HG03175 (cell line): Measurements from ENCODE around the gene KCNQ1.

ENCODE experiments used
- ATAC-seq: cut with Tn5 transposase; IDR thresholded peaks from one replicate; pipeline ENCODE4 v1.9.1; 2021; ENCODE audit warnings: mild to moderate bottlenecking, moderate library complexity; ENCODE audit not compliant: unreplicated experiment

Gene KCNQ1

DNA sequence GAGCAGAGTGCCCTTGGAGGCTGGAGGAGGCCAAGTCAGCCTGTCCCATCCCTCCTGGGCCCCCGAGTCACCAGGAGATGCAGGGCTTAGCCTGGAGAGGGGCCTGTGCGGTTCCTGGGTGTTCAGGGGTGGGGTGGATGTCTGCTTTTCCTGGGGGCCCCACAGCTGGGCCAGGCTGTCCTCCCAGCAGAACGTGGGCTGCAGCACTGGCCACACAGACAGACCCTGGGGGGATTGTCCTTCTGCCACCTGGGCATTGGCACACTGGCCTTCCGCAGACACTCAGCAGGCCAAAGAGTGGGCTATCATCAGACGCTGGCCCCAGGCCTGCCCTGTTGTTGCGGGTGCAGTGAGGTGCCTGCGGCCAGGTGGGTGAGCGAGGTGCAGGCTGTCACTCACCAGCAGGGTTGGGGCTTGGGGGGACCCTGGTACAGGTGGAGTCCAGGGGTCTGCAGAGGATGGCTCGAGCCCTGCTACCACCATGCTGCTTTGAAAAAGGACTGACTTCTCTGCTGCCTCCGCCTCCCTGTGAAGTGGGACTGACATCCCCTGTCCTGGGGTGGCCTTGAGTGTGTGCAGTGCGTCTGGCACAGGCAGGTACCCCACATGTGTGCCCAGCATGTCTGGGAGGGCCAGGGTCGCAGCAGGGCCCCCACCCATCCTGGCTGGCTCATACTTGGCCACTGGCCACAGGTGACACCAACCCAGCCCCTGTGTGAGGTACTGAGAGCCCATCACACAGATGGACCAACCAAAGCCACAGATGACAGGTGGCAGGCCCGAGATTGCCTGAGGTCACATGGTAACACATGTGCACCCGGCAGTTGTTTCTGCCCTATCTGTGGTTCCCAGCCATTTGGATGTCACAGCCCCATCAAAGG, 294.0 kb downstream of the KCNQ1 start:
- no peak for ATAC-seq

DNA sequence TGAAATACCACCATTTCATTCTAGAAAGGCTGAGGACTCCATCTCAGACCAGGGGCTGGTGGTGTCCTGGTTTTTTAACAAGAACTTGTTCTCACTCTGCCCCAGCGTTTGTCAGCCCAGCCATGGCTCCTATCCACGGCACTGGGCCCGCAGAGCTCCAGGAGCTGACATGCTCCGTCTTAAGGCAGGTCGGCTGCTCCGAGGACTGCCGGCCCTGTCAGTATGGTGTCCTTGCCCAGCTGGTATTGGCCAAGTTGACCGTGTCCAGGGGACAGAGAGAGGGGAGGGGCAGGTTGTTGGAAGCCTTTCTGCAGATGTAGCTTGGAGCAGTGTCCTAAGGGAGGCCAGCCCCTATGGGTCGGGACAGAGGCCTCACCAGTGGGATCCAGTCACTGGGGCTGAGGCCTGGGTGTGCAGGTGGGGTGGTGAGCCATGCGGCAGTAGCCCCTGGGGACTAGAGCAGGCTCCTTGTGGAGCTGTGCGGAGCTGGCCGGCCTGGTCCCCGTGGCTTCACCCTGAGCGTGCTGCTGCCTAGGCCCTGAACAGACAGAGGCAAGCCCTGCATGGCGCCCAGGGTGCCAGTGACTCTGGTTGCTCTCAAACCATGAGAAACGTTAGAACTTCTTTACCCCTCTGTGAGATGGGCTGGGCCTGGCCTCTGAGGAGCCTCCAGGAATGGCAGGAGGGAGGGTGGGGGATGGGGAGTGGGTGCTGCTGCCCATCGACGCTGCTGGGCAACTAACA, 294.9 kb downstream of the KCNQ1 start:
- ATAC-seq, result no peak

DNA sequence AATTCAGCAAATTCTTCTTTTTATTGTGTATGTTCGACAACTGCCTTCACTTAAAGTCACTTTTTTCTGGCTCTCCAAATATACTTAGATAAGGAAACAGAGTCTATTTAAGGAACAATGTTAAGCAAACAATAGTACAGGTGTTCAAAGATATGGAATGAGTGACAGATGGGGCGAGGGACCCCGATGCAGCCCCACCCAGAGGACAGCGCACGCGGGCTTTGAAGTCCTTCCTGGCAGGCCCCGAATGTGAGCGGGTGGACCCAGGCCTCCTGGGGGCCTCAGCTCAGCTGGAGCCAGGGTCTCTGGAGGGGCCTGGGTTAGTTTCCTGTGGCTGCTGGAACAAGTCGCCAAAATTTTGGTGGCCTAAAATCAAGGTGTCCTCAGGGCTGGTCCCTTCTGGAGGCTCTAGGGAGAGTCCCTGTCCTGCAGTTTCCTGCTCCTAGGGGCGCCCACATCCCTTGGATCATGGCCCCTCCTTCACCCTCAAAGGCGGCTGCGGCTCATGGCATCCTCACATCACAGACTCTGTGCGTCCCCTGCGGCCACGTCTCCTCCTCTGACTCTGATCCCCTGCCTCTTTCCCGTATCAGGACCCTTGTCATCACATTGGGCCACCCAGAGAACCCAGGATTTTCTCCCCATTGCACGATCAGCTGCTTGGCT, 295.6 kb downstream of the KCNQ1 start:
- no peak for ATAC-seq

DNA sequence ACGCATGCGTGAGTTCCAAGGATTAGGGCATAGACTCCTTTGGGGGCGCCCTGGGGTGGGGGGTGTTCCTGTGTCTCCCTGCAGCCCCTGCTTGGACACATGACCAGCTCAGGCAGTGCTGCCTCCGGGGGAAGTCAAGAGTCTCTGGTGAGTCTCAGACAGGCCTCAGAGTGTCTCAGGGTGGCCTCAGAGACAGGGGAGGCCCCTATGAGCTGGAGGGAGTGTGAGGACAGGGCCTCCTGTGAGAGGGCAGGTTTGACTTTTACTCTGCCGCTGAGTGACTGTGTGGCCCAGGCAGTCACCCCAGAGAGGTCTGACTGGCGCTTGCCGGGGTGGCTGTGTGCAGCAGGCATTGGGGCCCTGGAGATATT, 296.2 kb downstream of the KCNQ1 start:
- ATAC-seq, result no peak

DNA sequence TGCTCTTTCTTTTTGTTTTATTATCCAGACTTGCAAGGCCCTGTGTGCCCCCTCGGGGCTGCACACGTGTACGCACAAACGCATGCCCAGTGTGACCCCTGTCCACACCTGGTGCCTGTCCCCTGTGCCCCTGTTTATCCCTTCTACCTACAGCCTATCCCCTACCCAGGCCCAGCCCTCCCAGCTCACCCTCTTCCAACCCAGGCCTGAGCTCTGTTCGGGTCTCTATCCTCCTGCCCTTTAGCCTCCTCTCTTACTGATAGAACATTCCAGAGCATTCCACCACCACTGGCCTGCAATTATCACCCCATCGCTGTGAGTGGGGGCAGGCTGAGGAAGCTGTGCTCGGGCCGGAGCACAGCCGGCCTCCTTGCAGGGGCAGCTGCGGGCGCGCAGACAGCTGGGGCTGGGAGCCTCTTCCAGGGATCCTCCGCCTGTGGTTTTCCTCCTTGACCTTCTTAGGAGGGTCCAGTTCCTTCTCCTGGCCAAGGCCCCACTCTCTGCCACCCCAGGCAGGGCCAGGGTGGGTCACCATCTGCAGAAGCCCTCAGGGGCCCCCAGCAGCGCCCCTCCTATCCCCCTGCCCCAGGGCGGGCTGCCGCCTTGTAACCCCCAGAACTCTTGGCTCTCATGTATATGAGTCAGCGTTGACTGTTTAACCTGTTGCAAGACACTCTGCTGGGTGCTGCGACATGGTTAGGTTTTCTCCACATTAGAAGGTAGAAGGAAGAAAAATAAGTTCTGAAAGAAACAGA, 296.7 kb downstream of the KCNQ1 start:
- ATAC-seq, result no peak

DNA sequence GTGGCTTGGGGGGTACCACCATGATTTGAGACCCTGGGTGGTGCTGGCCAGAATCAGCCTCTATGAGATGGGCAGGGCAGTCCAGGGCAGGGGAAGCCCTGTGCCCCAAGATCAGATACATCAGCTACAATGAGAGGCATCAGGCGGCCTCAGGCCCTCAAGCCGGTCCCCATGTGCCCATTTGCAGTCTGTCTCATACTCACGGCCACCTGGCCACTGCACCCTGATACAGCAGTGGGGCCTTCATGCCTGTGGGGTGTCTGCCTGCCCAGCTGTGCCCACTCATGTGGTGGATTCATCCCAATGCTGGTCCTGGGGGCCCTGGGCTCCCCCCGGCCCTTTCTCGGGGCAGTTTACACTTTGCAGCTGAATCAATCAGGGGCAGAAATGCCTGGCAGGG, 297.4 kb downstream of the KCNQ1 start:
- no peak for ATAC-seq

DNA sequence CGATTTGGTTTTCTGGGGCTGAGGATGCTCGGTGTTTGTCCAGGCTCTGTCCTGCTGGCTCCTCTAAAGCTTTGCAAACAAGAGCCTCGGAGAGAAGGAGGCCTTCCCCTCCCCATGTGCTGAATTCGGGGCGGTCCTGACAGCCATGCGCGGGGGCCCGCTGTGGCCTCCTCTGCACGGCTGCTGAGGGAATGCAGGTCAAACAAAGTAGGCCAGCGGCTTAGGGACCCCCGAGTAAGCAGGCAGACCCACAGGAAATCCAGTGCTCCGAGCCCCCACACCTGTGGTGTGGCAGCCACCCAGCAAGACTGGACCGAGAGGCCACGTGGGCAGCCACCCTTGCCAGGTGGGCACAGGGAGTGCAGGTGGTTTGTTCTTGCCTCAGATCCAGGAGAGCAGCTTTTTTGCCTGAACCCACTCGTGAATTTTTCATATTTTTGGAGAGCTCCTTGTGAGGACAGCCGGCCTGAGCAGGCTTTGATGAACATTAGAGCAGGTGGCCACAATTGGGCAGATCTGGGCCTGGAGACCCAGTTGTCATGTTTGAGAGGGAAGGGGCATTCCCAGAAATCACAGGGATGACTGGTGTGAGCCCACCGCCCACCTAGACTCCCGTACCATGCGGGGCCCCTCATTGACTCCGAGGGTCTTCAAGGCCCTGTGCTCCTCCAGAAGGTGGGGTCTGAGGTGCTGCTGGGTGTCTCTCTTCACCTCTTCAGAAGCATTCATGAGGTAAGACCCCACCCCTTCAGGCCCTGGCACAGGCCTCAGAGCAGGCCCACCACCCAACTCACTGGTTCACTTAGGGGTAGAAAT, 298.0 kb downstream of the KCNQ1 start:
- ATAC-seq, result no peak

DNA sequence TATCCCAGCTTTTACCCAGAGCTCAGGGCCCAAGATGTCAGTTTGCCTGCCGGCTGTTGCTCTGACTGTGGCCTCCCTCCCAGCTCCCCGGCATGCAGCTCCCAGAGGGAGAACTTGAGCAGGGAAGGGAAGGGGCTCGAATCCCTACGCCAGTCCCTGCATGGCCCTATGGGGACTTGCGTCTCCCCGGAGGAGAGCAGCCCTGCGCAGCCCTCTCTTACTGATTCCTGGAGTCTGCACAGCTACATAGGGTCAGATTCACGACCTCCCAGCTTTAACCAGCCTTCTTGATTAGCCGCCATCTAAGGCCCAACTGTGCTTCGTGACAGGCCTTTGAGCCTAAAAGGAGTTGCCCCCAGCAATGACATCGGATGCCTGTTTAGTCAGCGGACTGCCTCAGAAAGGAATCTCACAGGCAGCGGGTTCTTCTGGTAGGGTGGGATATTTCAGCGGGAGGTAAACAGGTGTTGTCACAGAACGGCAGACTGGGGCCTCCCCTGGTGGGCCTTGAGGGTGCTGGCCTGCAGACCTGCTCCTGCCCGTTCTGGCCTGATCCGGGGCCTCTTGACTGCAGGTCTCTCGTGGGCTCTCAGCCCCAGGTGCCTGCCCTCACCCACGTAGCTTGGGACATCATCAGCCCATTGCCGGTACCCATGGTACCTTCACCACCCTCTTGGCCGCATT, 298.8 kb downstream of the KCNQ1 start:
- no peak for ATAC-seq

DNA sequence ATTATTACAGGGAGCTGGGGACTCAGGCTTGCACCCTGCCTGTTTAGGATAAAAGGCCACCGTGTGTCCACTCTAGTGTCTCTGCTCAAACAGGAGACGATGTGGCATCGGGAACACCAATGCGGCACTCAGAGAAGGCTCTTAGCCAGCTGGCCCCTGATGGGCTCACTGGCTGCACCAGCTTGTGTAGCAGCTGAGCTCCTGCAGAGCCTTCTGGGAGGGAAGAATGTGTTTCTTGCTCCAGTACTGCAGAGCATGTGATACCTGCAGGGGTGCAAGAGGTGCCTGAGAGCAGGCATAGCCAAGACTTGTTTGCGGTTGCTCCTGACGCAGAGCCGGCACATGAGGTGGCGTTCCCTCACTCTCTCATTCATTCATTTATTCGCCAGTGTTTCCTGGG, 299.4 kb downstream of the KCNQ1 start:
- ATAC-seq, result no peak

DNA sequence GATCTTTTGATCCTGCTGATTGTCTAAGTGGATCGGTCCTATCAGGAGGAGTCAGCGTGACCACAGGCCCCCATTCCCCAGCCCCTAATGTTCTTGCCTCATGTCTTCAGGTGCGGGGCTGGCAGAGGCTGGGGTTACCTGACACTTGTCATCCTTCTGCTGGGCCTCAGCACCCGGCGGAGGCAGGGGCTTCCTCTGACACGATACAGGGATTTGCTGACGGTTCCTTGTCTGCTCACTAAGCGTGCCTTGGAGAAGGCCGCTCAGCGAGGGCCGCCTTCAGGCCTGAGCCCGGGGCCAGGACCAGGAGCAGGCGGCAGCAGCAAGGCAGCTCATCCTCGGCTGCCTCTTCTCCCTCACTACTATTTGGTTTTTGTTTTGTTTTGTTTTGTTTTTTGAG, 300.7 kb downstream of the KCNQ1 start:
- ATAC-seq, result no peak

DNA sequence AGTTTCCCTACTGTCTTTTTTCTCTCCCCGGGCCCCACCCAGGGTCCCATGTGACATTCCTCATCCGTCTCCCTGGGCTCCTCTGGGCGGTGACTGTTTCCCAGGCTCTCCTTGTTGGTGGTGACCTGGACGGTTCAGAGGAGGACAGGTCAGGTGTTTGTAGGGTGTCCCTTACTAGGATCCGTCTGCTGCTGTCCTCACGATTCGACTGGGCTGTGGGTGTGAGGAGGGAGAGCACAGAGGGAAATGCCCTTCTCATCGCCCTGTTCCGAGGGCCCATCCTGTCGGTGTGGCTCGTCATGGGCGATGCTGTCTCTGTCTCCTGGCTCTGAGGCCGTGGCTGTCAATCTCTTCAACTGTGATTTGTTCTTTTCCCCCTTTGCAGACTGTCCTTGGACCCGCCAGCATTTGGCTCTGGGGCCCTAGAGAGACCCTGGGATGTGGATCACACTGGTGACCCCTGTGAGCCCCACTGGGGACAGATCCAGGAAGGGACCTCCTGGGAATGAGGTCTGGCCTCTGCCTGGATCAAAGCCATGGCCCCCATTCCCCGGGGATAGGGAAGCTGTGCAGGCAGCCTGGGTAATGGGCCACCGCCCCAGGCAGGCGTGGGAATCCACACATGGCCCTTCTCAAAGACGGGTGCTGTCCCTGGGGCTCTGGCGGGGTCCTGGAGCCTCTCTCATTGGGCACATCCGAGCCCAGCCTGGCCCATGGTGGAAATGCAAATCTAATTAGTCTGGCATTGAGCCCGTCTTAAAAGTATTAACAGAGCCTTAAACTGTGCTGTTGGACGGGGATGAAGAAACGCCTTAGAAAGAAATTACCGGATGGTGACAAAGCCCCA, 301.8 kb downstream of the KCNQ1 start:
- ATAC-seq, result no peak

DNA sequence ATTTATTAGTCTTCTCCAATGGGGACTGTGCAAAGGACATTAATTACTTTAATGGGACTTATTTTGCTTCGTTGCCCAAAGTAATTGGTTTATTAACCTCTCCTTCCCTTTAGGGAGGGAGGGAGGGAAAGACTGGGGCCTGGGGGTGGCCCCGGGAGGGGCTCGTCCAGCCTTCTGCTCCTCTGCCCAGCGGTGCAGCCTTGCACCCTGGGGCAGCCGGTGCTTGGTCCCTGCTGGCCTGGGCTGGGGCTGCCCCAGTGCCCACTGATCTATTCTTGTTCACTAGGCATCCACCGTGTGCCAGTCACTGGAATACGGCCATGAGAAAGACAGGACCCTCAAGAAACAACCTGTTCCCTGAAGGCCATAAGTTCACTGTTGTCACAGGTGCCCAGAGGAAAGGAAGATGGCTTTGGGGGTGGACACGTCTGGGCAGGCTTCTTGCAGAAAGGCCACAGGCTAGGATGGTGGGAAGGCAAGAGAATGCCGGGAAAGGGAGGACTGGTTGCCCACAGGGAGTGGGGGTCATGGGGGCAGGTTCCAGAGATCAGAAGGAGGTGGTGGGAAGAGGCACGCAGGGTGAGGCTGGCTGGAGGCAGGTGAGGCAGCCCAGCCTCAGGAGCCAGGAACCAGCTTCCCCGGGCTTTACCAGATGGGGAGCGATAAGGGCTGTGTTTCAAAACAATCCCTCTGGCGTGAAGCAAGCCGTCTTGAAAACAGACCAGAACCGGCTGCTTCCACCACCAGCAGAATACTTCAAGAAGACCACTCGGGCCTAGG, 302.6 kb downstream of the KCNQ1 start:
- ATAC-seq, result no peak

DNA sequence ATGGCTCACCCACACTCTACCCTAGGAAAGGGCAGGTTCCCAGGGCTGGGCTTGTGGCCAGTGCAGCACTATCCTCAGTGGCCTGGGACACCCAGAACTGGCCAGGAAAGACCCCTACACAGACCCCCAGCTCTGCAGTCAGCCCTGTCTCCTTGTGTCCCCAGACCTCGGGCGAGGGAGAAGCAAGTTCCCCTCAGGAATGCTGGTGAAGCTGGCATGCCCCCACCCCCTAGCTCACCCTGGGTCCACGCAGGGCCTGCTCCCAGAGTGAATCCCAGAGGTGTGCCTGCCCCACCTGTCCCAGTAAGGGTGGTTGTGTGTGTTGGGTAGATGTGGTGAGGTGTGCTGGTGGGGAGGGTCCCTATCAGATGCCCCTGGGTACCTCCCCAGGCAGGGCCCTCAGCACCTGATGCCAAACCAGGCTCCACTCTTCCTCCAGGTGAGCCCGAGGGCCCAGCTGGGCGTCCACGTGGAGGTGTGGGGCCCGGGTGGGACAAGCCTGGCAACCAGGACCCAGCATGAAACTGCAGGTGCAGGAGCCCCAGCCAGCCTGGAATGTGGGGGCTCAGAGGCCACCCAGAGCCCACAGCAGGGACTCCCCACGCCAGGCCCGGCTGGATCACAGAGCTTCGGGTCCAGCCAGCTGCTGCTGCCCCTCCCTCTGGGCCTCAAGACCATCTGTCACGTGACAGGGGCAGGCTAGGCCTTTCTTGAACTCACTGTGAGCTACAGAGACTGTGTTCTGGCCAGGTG, 303.4 kb downstream of the KCNQ1 start:
- no peak for ATAC-seq

DNA sequence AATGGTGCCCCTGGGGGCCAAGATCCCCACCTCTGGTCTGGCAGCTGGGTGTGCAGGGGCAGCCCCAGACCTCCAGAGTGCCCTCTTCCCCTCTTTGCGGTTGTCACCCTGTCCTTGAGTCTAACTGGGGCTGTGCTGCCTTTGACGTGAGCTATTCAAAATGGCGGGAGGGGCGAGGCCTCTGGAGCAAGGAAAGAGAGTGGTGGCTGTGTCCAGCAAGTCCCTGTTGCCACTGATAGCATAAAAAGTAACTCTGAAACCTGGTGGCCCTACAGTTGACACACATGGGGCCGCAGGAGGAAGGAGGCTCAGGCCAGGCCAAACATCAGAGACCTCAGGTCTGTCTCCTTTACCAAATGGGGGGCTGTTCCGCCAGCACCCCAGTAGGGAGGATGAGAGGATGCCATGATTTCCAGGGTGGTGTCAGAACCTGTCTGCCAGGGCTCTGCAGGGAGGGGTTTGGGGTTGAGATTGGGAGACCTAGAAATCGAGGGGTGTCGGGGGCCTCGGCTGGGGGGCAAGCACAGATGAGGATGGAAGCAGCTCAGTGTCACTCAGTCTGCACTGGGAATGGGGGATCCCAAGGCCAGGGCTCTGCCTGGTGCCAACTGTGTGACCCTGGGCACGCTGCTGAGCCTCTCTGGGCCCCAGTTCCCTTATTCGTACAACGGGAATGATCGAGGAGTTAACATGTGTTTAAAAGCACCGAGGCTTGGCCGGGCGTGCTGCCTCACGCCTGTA, 304.2 kb downstream of the KCNQ1 start:
- no peak for ATAC-seq

DNA sequence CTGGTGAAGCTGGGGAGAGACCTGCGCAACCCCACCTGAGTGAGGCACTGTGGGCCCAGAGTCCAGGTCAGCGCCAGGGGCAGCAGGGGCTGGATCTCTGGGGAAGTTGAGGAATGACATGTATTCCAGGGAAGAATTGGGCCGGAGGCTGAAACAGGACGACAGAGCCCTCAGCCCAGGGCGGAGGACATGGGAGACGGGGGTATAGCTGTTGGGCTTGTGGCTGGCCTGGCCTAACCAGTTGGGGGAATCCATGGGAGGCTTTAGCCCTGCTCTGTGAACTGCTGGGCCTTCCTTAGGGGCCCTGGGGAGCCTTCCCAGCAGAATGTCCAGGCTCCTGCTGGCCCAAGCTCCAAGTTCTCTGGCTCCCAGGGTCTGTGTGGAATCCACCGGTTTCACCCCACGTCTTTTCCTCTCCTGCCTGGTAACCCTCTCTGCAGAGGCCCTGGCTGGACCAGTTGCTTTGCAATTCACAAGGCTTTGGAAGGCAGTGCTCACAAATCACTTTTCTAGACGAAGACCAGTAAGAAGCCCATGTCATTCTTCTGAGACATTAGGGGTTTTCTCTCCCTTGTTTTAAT, 305.4 kb downstream of the KCNQ1 start:
- ATAC-seq, result no peak
